HG03378 (cell line): ENCODE results near the gene PARN.

Experiments
- ATAC-seq: cut with Tn5 transposase; IDR thresholded peaks from one replicate; pipeline ENCODE4 v1.9.1; 2021; ENCODE audit warnings: mild to moderate bottlenecking, moderate library complexity; ENCODE audit not compliant: unreplicated experiment

Gene PARN

DNA sequence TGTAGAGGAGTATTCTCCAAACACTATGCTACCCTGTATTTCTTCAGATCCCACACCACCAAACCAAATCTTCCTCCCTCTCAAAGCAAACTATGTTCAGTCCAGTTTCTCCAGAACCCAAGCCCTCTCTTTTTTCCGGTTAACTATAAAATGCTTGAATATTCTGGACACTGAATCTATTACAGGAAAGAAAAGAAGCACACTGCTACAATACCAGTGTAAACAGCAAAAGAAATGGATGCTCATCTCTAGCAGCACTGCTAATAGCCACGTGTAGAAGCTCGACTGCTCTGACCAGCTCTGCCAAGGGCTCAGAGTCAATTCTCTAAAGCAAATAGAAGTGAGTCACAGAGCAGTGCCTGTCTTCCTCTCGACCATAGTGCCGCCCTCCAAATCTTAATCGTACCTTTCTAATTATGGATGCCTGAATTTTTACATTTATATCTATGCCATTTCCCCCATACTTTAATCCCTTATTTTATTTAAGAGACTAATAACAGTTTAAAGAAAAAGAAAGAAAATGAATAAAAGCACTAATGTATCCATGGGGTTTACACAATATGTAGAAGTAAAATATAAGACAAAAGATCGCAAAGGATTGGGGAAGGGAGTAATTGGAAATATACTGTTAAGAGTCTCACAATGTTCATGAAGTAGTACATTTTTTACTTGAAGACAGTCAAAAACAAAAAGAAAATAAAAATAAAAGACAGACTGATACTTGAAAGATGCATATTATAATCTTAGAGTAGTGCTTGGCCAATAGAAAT lies 154.5 kb downstream of the PARN start:
- no peak for ATAC-seq

DNA sequence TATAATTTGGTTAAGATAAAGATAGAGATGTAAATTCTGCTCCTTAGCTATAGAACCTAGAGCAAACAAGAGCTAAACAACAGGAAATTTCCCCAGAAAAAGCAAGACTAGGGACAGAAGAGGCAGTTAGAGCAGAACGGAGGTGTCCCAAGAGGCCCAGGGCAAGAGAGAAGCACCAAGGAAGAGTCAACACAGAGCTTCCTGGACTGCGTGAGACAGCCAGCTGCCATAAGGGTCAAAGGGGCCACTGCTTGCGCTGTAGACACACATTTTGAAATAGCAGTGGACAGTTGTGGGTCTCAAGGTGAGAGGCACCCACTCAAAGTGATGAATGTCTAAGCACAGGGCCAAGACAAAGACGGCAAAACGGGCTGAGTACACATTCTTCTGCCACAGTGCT lies 156.6 kb downstream of the PARN start:
- no peak for ATAC-seq

DNA sequence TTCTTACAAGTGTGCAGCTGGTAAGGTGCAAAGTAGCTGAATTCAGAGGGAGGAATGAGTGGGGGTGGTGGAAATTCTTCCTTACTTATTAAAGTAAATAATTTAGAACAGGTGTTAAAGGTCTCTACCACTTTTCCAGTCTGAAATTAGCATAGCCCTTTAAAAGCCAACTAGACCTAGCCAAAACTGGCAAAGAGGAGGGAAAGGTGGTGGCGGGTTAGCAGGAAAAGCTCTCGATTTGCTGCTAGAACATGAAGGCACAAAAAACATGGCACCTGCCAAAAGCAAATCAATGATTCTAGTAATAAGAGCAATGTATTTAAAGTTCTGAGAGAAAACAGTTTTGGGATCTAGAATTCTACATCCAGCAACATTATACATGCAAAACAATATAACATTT lies 157.7 kb downstream of the PARN start:
- ATAC-seq: no peak

DNA sequence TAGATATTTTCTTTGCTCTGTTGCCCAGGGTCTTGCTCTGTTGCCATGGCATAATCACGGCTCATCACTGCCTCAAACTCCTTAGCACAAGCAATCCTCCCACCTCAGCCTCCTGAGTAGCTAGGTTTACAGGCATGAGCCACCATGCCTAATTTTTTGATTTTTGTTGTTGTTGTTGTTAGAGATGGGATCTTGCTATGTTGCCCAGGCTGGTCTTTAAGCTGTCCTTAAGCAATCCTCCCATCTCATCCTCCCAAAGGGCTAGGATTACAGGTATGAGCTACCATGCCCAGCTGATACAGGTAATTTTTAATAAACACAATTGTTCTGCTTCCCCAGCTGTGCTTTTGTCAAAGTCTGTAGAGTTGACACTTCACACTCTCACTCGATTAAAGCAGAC lies 159.3 kb downstream of the PARN start:
- no peak for ATAC-seq

DNA sequence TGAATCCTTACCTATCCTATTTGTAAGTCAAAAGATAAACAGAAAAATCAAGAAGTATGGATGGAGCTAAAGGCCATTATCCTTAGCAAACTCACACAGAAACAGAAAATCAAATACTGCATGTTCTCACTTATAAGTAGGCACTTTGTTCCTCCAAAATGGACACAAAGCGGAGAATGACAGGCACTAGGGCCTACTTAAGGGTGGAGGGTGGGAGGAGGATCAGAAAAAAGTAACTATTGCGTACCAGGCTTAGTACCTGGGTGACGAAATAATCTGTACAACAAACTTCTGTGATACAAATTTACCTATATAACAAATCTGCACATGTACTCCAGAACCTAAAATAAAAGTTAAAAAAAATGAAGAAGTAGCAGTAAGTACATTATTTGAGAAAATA lies 164.3 kb downstream of the PARN start:
- no peak for ATAC-seq

DNA sequence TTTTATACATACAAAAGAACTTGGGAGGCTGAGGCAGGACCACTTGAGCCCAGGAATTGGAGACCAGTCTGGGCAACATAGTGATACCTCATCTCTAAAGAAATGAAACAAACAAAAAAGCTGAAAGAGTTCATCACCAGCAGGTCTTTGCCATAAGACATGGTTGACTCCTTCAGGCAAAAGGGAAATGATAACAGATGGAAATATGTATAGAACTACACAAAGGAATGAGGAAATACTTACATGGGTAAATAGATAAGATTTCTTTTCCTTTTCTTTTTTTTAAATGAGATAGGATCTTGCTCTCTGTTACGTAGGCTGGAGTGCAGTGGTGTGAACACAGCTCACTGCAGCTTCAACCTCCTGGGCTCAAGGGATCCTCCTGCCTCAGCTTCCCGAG lies 165.3 kb downstream of the PARN start:
- no peak for ATAC-seq

DNA sequence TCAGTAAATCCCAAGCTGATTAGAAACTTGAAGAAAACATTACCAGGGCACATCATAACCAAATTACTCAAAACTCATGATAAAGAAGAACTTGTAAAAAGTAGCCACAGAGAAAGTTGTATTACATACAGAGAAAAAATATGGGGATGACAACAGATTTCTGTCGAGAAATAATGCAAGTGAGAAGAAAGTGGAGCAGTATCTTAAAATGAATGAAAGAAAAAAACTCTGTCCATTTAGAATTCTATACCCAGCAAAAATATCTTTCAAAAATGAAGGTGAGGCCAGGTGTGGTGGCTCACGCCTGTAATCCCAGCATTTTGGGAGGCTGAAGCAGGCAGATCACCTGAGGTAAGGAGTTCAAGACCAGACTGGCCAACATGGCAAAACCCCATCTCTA lies 165.9 kb downstream of the PARN start:
- no peak for ATAC-seq

DNA sequence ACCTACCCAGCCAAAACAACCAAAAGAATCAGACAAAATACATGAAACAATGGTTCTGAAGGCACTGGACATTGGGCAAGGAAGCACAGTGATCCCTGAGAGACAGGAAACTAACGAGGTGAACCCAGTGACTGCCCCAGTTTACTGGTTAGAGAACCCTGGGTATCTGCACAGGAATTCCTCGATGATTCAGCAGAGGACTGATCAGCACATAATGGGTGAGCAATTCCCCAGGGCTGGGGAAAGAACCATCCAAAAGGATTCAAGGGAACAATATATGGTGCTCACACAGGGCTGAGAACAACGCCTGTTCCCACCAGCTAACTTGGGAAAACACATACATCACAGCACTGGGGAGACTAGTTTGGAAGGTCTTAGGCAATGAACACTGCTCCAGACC lies 167.2 kb downstream of the PARN start:
- no peak for ATAC-seq

DNA sequence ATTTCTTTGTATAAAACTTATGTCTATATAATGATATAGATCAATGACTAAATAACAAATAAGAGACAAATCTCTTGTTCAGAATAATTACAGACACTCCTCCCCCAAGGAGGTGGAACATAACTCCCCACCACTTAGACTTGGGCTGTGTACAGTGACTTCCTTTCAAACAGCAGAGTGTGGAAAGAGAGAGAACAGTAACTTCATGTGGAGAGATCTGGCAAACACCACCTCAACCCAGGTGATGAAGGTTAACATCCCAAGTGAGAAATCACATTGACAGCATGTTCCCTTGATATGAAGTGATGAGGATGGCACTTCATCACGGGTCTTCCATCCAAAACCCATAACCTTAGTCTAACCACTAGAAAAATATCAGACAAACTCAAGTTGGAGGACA lies 169.3 kb downstream of the PARN start:
- no peak for ATAC-seq

DNA sequence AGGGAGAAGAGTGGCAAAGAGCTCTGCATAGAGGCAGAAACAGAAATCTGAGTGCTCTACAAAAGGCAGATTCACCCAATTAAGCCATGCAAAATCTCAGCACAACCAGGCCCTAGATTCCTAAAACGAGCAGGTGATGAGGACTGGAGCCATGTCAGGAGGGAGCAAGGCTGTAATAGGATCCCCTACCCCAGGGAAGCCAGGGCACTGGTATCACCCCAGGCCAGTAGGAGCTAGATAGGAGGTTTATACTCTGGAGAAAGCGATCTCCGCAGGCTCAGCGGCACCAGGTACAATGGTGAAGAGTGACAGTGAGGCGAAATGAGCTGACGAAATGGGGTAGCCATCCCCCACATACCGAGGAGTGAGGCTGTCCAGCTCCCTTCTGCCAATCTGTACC lies 171.5 kb downstream of the PARN start:
- no peak for ATAC-seq

DNA sequence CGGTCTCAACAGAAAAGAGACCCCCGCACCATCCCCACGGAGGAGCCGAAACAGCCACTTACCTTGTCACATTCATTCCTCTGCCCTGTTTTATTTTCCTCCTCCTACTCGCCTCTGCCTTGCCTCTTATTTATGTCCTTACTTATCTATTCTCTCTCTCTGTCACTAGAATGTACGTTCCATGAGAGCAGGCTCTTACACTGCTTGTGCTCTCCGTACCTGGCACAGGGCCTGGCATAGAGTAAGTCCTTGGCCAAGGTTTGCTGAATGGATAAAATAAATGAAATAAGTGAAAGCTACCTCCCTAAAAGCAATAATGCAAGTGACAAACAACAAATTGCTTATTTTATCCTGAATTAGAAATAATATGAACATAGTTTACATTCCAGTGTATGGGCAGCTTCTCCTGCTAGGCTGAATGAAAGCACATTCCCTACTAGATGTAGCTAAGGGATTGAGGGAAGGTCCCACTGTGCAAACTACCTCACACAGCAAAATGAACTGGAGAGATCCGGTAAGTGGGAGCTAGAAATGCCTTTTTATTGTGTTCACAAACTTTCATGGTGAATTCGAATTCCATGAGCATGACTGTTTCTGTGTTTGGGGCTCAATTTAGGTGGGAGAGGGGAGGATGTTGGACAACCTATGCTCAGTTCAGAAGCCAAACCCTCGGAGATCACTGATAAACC lies 173.1 kb downstream of the PARN start:
- no peak for ATAC-seq

DNA sequence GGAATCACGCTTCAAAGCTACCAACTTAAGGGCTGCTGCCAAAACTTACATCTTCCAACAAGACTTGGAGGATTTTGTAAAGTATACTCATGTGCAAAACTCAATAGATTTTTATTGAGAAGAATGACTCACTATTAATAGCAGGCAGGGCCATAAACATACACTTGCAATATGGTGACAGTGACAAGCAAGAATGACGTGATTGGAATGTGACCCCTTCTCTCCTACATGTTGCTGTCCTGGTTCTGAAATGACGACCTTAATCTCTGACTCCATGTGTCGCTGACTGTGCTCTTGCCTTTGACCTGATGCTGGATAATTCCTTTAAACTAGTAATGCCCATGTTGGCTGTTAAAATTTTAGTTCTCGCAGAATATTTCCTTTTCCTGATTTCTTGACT lies 174.5 kb downstream of the PARN start:
- ATAC-seq: no peak

DNA sequence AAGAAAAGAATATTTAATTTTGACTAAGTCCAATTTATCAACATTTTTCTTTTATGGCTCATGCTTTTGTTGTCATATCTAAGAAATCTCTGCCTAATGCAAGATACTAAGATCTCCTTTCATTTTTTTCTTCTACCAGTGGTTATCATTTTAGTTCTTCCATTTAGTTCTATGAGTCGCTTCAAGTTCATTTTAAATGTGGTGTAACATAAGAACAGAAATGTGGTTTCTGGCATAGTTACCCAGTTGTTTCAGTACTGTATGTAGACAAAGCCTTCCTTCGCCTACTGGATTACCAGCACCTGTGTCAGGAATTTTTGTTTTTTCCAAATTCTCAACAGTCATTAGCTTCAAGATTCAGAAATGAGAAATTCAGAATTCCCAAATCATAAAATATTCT lies 175.7 kb downstream of the PARN start:
- no peak for ATAC-seq

DNA sequence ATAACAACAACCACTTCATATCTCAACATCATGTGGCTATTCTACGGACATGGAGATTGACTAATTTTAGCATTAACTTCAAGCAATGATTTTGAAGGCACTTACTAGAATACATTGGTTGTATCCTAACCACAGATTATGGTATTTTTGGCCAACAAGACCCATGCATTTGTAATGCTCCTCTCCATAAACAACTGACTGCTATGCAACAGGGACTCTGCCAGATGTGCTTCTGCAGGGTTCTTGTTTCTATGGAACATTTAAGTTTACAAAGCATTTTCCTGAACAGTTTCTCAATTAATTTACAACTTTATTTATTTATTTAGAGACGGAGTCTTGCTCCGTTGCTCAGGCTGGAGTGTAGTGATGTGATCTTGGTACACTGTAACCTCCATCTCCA lies 178.0 kb downstream of the PARN start:
- ATAC-seq: no peak

DNA sequence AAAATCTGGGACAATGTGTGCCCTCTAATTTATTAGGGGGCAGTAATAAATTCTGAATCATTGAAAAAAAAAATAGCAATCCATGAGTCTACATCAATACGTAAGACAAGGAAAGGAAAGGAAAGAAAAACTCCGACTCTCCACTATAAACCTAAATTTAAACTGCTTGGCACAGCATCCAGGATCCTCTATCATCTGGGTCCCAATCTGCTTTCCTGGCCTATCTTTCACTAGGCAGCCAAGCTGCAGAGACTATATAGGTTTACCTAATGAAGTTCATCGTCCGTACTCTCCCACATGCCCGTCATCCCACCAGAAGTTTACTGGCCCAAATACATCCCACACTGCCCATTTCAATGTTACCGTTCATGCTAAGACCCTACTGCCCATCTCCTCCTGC lies 179.2 kb downstream of the PARN start:
- ATAC-seq: no peak

DNA sequence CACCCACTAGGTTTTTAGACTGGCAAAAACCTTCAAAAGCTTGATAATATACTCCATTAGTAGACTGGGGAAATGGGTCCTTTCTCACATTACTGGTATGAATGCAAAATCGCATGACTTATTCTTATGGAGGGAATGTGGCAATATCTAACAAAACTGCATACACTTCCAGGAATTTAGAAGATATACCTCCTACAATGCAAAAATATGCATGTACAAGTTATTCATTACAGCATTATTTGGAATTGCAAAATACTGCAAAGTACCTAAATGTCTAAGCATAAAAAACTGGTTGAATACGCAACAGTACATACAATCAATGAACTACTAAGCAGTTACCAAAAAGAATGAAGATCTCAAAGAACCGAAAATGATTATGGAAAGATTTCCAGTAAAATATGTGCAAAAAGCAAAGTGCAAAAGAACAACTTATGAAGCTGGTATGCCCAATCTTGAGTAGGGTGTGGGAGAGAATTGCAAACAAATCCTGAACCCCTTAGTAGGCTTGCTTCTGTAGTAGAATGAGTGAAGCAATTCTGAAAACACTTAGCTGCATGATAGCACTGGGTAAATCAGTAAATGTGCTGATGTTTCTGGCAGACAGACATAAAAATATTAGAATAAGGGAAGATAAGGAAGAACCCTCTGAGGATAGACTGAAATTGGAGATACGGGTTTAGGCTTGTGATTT lies 180.1 kb downstream of the PARN start:
- no peak for ATAC-seq

DNA sequence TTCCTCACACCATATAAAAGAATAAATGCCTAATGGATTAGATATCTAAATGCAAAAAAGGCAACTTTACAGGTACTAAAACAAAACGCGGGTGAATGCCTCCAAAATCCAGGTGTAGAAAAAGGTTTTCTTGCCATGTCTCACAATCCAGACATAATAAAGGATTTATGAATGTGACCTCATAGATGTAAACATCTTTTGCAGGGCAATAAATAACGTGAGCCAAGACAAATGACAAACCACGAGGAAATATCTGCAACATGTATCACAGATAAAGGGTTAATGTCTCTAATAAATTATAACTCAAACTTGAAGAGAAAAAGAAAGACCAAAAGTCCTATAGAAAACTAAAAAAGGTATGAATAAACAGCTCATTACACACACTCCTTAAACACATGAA lies 180.7 kb downstream of the PARN start:
- ATAC-seq: no peak

DNA sequence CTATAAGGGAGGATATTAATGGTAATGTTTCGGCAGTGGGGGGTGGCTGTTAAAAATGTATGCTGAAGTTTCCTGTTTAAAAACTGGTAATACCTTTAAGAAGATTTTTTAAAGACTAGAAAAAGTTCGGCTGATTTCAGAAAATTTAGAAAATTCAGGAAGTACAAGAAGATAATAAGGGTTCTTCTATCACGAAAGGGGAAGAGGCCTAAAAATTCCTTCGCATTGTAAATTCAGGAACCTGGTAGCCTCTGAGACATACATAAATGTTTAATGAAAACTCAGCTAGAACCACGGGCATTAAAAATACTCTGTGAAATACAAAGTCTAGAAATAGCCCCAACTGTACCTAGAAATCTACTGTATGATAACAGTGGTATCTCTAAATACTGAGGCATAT lies 181.2 kb downstream of the PARN start:
- ATAC-seq: no peak

DNA sequence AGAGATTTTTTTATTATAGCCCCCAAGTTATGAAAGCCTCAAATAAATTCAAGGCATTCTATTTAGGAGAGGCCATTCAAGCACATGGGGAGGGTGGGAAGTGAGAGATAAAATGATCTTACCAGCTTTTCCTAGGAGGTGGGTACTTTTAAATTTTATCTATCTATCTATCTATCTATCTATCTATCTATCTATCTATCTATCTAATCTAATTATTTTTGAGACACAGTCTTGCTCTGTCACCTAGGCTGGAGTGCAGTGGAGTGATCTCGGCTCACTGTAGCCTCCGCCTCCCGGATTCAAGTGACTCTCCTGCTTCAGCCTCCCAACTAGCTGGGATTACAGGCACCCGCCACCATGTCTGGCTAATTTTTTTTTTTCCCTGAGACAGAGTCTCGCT lies 182.3 kb downstream of the PARN start:
- no peak for ATAC-seq

DNA sequence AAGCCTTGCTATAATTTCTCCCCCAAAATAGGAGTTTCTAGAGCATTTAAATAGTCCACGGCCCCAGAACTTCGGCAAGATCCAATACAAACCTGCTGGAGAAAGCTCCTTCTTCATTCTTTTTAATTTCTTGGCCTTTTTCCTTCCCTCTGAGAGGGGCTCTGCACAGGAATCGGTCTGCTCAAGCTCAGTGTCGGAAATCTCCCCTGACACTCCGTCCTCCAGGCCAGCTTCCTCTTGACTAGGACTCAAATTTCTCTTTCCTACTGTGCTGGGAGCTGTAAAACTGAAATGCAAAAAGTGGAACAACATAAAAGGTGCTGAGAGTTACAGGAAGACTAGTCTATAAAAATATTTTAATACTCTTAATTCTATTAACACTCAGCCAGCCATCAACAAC lies 183.3 kb downstream of the PARN start:
- ATAC-seq: no peak

DNA sequence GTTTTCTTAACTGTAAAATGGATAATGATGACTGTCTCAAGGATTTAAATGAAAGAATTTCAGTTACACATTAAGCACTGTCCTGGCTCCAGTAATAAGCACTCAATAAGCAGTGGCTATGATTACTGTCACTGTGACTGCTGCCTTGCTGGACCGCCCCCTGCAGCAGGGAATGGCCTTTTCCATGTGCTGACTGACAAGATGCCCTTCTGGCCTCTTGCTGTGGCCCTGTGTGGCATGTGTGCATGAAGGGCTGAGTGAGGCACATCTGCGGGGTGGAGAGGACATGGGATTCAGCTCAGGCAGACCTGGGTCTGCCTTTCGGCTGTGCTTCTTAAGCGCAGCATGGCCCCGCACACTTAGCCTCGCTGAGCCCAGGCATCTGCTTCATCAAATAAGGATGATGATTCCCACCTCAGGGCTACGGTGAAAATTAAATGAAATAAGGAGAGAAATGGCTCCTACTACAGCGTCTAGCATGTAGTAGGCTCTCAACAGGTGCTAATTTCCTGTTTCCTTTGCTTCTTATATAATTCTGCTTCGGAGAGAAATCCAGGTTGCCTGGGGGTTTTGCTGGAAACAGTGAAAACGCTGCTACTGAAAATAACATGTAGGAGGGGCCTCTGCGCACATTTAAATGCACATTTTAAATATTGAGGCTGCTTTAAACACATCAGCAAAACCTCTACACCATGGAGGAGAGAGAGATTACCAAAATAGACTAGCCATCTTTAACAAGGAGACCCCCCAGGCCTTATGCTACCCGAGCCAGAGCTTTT lies 183.9 kb downstream of the PARN start:
- ATAC-seq: no peak
